Umbilical cord (tissue), 2 donors: ENCODE results near the gene GM2A. TPM values are rescaled to one million over a fixed set of nuclear protein-coding genes. Genes with fewer than 3 reads are reported as not detected.
"Not testable (repeated sequence)": the region's sequence is repeated elsewhere in the genome, so short reads cannot be mapped to it uniquely, and the experiment has no call there.

Experiments used
- DNase-seq: peaks from one replicate; pipeline ENCODE4 v3.0.0-alpha.2; 2015; ENCODE audit warnings: low spot score
- total RNA-seq: library from RNA; depleted of rRNA; stranded (reverse); fragments of >200 nt; gene quantifications from one replicate; pipeline ENCODE4 v1.2.3, GENCODE V29; 2014; ENCODE audit warnings: low replicate concordance; ENCODE audit not compliant: insufficient read depth

GM2A gene
- total RNA-seq, 1 donor from 2014 or later, result 26.2 TPM

DNA sequence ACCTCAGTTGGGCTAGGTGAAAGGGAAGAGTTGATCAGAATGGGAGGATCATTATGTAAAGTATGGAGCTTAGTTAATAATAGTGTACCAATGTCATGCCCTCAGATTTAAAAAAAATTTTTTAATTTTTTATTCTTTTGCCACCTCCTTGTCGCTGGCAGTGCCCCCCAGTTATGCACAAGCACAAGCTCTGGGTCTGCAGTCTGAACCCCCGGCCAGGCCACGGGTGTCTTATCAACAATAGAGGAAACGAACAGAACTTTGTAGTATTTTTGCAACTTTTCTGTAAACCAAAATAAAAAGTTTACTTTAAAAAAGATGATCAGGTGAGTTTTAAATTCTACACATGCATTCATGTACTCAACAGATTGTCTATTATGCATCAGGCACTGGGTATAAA is 1.4 kb upstream of the GM2A start:
- DNase-seq, result no peak

DNA sequence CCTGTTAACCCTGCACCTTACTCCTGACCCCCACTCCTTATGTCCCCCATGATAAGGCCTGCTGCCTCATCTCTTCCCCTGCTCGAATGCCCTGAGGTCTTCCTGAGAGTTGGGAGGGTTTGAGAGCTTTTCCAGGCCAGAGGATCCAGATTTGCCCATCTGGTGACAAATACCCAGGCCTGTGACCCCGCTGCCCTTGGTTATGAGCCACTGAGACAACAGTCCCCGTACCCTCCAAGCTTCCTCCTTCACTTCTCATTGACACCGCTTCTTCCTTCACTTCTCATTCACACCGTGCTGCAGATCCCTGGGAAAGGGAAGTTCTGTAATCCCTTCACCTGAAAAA is 593 bp downstream of the GM2A start:
- no peak for DNase-seq

DNA sequence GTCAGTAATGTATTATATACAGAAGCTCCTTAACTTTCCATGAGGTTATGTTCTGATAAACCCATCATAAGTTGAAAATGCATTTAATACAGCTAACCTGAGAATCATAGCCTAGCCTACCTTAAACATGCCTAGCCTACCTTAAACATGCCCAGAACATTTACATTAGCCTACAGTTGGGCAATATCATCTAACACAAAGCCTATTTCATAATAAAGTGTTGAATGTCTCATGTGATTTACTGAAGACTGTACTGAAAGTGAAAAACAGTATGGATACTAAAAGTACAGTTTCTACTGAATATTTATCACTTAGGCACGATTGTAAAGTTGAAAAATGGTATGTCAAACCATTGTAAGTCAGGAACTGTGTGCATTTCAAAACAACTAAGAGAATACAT is 1.6 kb downstream of the GM2A start:
- DNase-seq, result no peak

DNA sequence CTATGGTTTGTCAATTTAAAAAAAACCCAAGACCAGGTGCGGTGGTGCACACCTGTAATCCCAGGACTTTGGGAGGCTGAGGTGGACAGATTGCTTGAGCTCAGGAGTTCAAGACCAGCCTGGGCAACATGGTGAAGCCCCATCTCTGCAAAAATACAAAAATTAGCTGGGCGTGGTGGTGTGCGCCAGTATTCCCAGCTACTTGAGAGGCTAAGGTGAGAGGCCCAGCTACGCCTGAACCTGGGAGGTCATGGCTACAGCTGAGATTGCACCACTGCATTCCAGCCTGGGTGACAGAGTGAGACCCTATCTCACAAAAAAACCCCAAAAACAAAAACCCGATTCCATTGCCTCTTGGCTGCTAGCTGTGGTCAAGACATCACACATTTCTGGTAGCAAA is 2.0 kb downstream of the GM2A start:
- DNase-seq, result not testable (repeated sequence)

DNA sequence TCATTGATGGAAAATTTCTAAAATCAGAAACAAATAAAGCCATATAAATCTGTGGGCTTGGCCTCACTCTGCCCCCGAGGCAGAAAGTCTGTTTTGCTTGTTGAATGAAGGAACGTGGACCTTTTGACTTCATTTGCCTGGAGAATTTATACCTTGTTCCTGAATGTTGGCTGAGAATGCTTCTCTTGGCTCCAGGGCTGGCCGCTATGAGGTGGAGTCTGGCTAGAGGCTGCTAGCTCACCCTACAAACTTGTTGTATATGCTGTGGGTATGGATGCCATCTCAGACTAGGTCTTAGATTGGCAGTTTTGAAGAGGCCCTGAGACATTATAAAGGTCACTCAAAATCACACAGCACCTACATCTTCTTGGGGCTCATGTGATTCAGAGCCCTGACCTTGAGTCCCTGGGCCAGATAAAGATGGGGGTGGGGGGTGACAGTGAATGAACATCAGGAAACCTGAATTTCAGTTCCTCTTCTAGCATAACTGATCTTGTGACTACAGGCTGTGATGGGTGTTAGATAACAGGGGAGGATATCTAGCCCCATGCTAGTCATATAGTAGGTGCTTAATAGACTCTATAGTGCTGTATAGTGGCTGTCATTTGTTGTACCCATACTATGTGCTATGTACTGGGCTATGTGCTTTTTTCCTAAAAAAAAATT is 2.8 kb downstream of the GM2A start:
- no peak for DNase-seq

DNA sequence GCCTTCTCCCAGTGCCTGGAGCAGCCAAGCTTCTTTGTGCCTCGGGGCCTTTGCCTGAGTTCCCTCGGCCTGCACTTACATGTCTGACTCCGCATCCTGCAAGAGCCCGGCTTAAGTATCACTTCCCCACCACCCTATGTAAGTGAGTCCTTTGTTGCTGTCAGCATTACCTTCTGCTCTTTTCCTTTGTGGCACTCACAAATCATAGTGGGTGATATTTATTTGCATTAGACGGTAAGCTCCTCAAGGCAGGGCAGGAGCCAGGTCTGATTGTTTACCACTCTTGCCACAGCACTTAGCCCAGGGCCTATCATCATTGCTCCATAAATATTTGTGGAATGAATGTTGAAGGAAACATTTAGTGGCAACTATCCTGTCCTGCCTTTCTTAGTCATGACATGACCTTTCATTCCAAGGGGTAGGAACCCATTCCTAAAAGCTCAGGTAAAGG is 4.8 kb downstream of the GM2A start:
- peak; percentile 30 for DNase-seq

DNA sequence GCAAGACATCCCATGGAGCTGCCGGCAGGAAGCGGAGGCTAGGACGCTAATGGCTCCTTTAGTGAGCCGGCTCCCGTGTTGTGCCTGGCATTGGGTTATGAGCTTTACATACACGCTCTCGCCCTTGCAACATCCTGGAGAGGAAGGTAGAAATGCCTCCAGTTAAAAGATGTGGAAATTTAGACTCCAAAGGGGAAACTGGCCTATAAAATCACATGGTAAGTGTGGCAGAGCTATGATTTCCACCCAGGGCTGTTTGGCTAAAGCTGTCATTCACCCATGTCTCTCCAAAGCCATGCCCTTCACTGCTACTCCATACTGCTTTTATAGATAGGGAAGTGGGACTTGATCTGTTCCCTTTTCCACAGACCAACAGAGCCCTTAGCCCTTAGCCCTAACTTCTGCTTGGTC is 5.2 kb downstream of the GM2A start:
- DNase-seq, result no peak

DNA sequence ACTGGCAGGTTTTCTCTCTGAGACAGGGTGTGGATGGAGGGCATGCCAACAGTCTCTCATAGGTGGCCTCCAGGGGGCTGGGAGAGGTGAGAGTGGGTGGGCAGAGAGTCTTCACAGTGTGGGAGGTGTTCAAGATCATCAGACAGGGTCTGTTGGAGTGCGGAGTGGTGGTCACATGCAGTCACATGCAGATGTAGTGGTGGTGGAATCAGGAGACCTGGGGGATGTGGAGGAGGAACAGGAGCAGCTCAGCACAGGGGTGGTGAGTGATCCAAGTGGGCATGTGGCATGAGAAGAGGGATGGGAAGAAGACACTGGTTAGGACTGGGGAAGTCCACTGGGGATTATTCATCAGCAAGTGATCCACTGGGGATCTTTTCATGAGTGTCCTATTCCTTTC is 5.8 kb downstream of the GM2A start:
- no peak for DNase-seq

DNA sequence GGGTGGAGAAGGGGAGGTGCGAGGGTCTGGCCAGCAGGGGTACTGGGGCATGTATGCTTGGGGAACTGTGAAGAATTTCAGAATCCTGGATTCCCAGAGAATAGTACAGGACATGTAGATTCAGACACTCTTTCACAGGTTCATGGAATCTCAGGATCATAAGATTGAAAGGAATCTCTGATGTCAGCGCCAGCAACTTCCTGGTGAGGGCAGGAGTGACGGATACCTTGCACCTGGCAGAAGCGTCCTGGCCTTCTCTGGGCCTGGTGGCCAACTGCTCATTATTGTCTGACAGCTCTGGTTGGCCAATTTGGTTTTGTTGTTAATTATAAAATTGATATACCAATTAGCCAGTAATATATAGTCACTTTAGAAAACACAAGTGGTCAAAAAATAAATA is 6.9 kb downstream of the GM2A start:
- DNase-seq, result no peak

DNA sequence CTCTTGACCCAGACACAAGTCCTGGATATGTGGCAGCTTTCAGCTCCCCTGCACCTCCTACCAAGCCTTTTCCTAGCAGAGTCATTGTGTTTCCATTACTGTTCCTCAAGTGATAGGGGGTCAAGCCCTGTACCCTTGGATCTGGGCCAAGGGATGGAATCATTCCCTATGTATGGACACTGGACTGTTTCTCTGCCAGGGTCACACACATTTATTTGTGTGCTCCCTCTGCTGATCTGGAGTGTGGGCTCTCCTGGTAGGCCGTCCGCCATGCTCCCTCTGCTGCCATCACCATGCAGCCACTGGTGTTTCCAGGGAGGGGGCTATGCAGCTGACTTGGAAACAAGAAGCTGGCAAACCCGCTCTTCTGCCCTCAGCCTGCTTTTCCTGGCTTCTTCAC is 9.5 kb downstream of the GM2A start:
- DNase-seq, result no peak

DNA sequence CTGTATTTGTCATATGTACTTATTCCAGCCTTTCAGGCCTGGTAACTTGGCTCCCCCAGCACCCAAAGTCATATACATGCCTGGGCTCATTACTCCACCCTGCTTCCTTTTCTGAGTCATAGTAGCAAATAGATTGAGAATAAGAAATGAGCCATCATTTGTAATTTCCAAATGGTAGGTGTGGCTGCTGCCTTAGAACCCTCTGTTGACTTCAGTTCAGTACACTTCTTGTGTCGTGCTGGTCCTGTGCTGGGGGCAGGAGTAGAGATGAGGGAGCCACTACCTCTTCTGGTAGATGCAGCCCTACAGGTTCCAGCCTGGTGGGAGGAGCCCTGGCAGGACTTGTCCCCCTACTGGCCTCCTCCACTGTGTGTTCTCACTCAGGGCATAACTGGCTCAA is 11.1 kb downstream of the GM2A start:
- DNase-seq, result no peak

DNA sequence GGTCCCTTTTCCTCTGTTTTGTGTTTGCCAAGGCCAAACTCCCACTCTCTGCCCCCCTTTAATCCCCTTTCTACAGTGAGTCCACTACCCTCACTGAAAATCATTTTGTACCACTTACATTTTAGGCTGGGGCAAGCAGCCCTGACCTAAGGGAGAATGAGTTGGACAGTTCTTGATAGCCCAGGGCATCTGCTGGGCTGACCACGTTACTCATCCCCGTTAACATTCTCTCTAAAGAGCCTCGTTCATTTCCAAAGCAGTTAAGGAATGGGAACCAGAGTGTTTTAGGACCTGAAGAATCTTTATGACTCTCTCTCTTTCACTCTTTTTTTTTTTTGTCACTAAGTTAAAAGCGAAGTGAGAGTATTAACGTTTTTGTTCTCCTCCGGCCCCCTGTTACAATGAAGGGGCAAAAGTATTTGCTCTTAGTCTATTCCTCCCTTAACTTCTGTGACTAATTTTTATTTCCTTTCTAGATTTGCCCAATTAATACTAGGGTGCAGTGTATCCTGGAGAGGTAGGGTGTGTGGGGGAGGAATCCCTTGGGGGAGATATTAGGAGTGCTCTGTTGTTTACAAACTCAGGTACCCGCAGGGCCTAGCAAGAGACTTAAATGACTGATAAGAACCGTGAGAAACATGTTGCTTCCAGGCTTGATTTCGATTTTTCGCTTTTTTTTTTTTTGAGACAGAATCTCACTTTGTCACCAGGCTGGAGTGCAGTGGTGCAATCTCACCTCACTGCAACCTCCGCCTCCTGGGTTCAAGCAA is 14.7 kb downstream of the GM2A start:
- no peak for DNase-seq

DNA sequence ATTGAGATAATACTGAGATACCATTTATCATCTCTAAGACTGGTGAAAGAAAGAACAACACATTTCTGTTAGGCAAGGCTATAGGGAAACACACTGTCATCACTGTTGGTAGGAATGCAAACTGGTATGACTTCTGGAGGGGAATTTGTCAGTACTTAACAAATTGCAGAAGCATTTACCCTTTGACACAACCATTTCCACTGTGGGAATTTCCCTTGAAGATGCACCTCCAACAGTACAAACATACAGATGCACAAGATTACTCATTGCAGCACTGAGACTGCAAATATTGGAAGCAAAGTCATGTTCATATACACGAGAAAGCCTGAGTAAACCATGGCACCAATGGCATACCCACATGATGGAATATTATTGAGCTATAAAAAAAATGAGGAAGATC is 17.6 kb downstream of the GM2A start:
- no peak for DNase-seq

DNA sequence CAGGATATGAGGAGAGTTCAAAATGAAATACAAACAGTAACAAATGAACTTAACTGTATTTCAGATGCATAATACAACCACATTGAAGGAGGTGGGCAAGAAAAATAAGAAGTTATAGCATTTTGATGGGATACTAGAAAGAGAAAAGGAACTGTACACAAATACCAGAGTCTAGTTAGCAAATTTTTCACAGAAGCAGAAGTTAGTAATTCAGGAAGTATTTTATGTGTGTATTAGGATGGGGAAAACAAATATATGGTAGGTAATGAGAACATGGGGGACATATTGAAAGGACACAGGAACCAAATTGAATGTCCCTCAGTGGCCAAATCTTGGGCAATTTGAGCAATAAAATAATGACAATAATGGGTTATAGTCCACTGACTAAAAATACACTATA is 18.4 kb downstream of the GM2A start:
- no peak for DNase-seq

DNA sequence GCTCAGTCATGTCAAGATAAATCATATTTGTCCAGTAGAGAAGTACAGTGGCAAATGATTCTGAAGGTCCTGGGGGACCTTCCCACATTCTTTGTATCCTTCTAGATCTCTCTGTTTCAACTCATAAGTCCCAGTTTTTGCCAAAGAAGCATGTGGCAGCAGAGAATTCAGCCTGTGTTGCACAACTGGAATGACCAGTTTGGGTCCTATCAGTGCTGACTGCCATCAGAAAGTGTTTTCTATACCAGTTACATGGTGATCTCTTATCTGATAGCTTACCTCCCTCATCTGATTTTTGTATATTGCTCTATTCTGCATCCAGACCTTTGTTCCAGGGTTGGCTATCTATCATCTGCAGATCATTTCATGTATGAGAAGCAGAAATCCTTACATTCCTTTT is 21.7 kb downstream of the GM2A start:
- peak; percentile 63 for DNase-seq

DNA sequence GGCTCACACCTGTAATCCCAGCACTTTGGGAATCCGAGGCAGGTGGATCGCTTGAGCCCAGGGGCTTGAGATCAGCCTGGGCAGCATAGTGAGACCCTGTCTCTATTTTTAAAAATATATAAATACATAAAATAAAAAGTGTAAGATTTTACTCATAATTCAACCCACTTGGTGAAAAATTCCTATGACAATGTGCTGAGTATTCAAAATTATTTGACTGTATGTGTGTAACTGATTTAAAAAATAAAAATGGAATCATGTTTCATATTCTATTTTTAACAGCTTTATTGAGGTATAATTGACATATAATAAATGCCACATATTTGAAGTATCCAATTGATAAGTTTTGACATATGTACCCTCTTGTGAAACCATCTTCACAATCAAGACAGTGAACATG is 22.8 kb downstream of the GM2A start:
- no peak for DNase-seq

DNA sequence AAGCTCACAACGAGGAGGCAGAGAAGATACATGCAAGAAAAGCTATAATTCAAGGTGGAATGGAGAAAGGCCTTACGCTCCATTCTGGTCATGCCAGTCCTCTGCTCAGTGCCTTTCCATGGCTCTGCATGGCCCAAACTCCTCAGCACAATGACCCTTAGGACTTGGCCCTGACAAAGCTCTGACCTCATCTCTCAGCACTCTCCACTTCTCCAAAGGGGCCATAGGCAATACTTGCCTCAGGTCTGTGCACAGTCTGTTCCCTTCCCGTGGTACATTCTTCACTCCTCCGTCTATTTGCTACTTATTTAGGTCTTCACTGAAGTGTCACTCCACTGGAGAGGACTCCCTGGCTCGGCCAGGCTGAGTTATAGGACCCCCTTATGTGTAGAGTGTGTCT is 25.9 kb downstream of the GM2A start:
- no peak for DNase-seq

DNA sequence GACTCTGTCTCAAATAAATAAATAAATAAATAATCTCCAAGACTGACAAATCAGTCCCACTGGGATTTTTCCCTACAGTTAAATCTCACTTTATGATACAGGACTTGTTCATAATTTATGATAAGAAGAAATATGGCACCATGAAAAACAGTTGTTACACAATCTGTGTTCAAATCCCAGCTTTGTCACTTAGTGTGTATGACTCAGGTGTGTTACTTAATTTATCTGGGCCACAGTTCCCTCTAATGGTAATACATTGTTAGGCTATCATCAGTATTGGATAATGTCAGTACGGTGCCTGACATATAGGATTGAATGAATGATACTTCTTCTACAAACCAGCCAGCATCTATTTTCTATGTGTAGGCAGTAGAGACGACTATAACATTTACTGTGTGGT is 27.5 kb downstream of the GM2A start:
- no peak for DNase-seq

DNA sequence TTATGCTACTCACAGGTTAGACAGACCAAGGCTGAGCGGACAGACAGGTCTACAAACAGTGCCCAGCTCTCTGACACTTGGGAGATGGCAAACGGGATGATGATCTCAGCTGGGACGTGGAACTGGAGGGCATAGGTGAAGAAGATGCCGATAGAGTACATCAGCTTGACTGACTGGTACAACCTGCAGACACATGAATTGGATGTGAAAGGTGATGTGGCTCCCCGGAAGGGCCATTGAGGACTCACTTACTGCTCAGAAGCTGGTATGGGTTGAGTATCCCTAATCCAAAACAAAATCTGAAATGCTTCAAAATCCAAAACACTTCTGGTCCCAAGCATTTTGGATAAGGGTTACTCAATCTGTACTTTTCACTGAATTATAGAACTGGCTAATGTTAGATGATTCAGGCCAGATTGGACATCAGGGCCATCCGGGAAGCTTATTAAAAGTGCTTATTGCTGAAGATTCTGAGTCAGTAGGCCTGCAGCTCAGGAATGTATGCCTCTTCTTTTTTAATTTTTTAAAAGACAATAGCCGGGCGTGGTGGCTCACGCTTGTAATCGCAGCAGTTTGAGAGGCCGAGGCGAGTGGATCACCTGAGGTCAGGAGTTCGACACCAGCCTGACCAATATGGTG is 28.1 kb downstream of the GM2A start:
- no peak for DNase-seq

DNA sequence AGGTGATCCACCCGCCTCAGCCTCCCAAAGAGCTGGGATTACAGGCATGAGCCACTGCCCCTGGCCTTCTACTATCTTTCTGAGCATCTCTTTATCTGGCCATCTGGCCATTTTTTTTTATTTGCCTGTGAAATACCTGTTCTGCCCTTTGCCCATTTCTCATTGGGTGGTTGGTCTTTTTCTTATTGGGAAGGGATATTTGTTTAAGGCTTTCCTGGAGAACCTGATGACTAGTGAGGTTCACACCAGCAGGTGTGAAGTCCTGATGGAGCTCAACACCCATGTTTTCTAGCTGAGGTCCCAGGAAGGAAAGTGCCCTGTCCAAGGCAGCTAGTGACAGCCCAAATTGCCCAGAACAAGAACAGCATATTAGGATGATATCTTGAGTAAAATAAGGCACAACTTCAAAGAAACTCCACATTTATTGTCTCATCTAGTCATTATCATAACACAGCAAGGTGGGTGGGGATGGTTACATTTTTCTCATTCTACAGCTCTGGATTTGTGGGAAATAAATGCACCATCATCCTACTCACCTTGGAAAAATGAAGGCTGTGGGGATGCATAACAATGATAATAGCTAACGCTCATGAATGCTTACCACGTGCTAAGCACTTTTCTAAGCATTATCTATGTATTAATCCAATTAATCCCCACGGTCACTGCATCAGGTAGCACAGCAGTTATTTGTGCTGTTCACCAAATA is 30.3 kb downstream of the GM2A start:
- no peak for DNase-seq

DNA sequence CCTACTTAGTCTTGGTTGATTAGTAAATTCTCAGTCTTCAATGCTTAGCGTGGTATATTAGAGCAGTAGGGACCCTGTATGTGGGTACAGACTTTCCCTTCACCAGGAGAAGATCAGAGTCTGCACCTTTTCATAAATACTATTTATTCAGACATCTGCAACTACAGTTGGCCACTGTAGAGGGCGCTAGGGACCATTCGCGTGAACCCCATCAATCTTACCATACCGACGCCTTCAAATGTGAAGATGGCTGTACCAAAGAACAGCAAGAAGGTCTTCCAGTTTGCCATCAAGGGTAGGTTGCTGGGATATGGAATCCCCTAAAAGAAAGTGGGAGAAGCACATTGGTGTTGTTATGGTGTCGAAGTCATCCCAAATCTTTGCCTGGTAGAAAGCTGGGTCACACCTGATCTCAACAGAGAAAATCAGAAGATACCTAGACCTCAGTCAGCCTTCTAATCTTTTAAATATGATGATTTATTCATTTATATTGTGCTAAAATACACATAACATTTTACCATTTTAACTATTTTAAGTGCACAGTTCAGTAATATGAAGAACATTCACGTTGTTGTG is 31.5 kb downstream of the GM2A start:
- no peak for DNase-seq

DNA sequence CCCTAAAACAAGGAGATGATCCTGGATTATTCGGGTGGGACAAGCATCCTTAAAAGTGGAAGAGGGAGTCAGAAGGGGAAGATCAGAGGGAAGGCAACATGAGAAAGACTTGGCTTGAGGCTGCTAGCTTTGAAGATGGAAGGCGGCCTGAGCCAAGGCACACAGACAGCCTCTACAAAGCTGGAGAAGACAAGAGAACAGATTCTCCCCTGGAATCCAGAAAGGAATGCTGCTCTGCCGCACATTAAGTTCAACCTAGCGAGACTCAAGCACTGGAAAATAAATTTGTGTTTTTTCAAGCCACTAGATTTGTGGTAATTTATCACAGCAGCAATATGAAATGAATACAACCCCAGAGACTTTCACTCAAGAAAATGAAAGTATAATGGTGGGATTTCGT is 32.7 kb downstream of the GM2A start:
- DNase-seq, result peak; percentile 51
